Stimulated activated CD4-positive, alpha-beta T cell treated with anti-CD3 and anti-CD28 coated beads, Interleukin-4, amount 100 ng/mL, for 4 hours (primary cell): ENCODE measurements around the gene OR2T6.
"Not testable (repeated sequence)": the region's sequence is repeated elsewhere in the genome, so short reads cannot be mapped to it uniquely, and the experiment has no call there.

Source experiments
- DNase-seq, 2 experiments: peaks; one replicate each; pipeline ENCODE4 v3.0.0-alpha.2; 2020

The OR2T6 gene

DNA sequence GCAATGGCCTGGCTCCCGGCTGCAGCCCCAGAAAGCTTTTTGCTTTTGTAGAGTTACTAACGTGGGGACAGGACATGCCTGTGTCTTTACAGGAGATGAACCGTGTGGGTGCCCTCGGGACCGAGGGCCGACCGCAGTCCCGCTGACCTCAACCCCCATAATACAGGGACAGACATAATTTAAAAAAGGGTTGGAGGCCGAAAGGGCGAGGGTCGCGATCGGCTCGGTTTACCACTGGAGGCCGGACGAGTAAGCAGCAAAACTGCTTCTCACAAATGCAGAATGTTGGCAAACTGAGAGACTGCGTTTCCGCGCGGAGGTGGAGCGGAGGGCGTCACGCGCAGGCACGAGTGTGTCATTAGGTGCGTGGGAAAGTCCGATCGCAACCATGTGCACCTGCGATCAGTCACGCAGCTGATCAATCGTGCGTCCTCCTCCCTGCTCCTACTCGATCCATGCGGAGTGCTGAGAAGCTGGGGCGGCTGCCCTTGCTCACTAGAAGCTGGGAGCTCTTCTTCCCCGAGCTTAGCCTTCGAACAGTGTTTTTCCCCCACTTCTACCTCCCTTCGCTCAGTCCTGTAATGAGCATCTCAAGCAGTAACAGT is 58.4 kb downstream of the OR2T6 start:
- not testable (repeated sequence) for DNase-seq

DNA sequence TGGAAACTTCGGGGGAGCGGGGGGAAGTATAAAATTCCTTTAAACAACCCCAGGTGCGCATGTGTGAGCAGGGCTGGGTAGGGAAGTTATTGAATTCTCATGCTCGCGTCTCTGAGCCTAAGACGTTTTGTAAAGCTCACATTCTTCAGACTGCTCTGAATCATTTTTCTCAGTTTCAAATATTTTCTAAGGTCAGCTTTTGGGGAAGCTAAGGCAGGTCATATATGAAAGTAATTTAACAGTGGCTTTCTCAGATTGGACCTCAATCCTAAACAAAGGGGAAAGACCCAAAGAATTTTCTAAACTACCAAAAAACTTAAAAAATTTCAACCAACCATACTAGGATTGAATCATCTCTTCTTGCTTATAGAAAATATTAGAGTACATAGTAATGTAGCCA is 59.4 kb downstream of the OR2T6 start:
- DNase-seq = not testable (repeated sequence)

DNA sequence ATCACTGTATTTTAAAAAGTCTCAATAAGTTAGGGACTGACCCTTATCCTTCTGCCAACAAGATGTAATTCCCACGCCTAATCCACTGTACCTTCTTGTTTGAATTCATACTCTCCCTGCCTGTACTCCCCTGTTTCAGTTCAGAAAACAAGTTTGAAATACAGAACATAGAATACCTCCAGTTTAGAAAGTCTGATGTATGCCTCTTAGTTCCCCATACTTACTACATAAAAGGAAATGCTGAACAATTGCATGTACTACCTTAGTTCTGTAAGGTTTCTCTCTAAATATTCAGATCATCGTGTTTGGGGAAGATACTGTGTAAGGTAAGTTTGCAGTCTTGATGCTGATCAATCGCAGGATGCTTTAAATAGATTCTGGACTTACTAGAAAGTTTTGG is 60.8 kb downstream of the OR2T6 start:
- not testable (repeated sequence) for DNase-seq

DNA sequence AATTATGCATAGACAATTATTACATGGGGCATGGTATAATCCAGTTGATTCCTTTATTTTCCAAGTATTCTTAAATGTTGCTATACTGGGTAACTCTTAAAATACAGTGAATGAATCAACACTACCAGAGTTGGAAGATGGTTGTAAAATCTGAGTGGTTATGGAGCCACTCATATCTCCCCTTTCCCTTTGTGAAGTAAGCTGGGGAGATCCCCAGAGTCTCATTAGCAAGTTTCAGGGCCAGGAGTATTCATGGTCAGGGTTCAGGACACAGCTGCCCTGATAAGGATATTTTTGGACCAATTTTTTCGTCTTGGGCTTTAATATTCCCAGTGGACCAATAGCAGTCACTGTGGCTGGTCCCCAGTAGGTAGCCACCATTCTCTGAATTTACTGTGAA is 63.1 kb downstream of the OR2T6 start:
- DNase-seq = not testable (repeated sequence)

DNA sequence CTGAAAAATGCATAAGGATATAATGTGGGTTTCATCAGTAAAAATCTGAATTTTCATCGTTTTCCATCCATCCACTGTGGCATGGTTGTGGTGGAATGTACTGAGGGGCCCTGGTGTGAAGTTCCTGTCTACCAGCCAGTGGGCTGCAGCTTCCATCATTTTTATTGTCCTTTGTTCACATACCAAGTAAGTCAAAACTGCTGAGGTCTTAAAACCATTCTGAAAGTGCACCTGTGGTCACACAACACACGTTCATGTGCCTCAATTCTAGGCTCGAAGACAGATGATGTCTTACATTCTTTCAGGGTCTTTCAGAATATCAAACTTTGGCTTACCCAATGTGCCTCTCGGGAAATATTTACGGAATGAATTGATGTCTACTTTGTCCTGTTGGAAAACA is 63.7 kb downstream of the OR2T6 start:
- not testable (repeated sequence) for DNase-seq
